Body of pancreas (tissue), 4 donors: ENCODE measurements around the gene EIF2S3.

ENCODE experiments used
- POLR2A ChIP-seq, 3 donors: fragments of 450-650 bp; IDR thresholded peaks; one replicate each; pipeline ENCODE4 v1.6.1; 2016; ENCODE audit warnings: antibody characterized with exemption in 3 of 3, mild to moderate bottlenecking in 2 of 3
- TF ChIP-seq, protein P1 (sequence below), 7 experiments: fragments of 450-650 bp in 4 of 7; fragments of 200-600 bp in 3 of 7; sonication (generic) in 3 of 7; IDR thresholded peaks; one replicate each; pipeline ENCODE4 v1.5.1; 2016 to 2019; ENCODE audit warnings: antibody characterized with exemption in 7 of 7

DNA sequence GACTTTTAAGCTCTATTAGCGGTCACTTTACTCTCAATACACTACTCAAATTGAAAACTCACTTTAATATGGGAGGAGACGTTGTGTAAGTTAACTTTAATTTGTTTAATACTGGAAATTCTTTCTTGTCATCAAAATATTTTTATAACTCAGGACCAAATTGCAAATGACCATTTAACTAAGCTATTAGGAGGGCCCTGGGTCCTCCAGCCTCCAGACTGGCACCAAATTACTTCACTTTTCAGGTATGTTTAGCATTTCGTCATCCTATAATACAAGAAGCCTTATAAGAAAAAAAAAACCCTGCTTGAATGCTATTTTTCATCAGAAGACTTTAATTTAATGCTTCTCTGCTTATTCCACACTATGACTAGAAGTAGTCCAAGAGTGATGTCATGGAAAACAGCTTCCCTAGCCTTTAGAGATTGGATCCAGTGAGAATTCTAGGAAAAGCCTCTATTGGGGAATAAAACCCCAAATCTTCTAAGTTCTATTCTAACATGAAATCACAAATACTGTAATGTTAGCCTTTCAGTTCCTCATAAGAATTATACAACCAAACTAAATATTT is 34.4 kb upstream of the EIF2S3 start:
- TF ChIP-seq, protein P1, sequence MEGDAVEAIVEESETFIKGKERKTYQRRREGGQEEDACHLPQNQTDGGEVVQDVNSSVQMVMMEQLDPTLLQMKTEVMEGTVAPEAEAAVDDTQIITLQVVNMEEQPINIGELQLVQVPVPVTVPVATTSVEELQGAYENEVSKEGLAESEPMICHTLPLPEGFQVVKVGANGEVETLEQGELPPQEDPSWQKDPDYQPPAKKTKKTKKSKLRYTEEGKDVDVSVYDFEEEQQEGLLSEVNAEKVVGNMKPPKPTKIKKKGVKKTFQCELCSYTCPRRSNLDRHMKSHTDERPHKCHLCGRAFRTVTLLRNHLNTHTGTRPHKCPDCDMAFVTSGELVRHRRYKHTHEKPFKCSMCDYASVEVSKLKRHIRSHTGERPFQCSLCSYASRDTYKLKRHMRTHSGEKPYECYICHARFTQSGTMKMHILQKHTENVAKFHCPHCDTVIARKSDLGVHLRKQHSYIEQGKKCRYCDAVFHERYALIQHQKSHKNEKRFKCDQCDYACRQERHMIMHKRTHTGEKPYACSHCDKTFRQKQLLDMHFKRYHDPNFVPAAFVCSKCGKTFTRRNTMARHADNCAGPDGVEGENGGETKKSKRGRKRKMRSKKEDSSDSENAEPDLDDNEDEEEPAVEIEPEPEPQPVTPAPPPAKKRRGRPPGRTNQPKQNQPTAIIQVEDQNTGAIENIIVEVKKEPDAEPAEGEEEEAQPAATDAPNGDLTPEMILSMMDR (IDR thresholded peaks at IDR 0.05), result no peak
- no peak for TF ChIP-seq POLR2A (IDR thresholded peaks at IDR 0.05)
